Measurements from ENCODE around the gene ARHGEF28. TPM values are rescaled to one million over a fixed set of nuclear protein-coding genes. Genes with fewer than 3 reads are reported as not detected.

ARHGEF28 gene
- total RNA-seq, 1 experiment from 2014 or later = 6.1 TPM

GRCh38 chr5:73912821-73913271 lies 286.9 kb downstream of the ARHGEF28 start:
- ATAC-seq = no peak
- Histone ChIP-seq H3K9me2 (ENCODE audit: insufficient read depth) (no peaks in the 10 kb centered on the region), H3K4me1 (ENCODE audit: control insufficient read depth in 1 of 2, insufficient read depth in 2 of 2, low read length in 2 of 2) (no peaks in the 10 kb centered on the region), H3K27ac (ENCODE audit: low read depth, low read length) (no peak overlapping the region), H3K9ac (ENCODE audit: low read length) (no peak overlapping the region), H4K20me1 (ENCODE audit: insufficient read depth) (no peaks in the 10 kb centered on the region), H2AFZ (ENCODE audit: low read depth, low read length, poor library complexity, severe bottlenecking) (no peak overlapping the region), H3K4me3 (replicated peaks in 1 of 2; ENCODE audit: low read depth in 1 of 2, low read length in 2 of 2) (no peak overlapping the region), H3K9me3 (ENCODE audit: control insufficient read depth in 1 of 2, insufficient read depth in 1 of 2, low read depth in 1 of 2, low read length in 2 of 2) (no peaks in the 10 kb centered on the region), H3K4me2 (ENCODE audit: low read length) (no peak overlapping the region), H3K27me3 (ENCODE audit: insufficient read depth, low read length) (no peaks in the 10 kb centered on the region), H3K79me2 (ENCODE audit: insufficient read depth, low read length) (no peaks in the 10 kb centered on the region), H3K36me3 (ENCODE audit: control insufficient read depth in 1 of 2, insufficient read depth in 2 of 2, low read length in 2 of 2) (no peaks in the 10 kb centered on the region)
- ChIA-PET POLR2A (no interaction called here), RAD21 (ENCODE audit: low non-redundant PET in 1 of 2, low total read pairs in 2 of 2, uncharacterized antibody in 2 of 2, unreplicated experiment in 2 of 2) (no interaction called here), CTCF (no interaction called here)
- TF ChIP-seq CBX3 (IDR thresholded peaks at IDR 0.05; ENCODE audit: low read depth) = no peak
- TF ChIP-seq ZBTB33 (IDR thresholded peaks at IDR 0.05; ENCODE audit: extremely low read depth, insufficient replicate concordance, low read length) = no peak
- no peak for TF ChIP-seq ZNF274 (IDR thresholded peaks at IDR 0.05; ENCODE audit: low read depth, low read length)
- no peak for TF ChIP-seq CEBPB (IDR thresholded peaks at IDR 0.05; ENCODE audit: low read depth)
- no peak for TF ChIP-seq EGR1 (IDR thresholded peaks at IDR 0.05; ENCODE audit: low read depth)
- no peak for TF ChIP-seq SP1 (IDR thresholded peaks at IDR 0.05; ENCODE audit: low read depth)
- TF ChIP-seq EZH2 (IDR thresholded peaks at IDR 0.05) = no peak
- no peak for TF ChIP-seq ELF1 (IDR thresholded peaks at IDR 0.05; ENCODE audit: borderline replicate concordance, low read depth)
- no peak for TF ChIP-seq FOSL1 (IDR thresholded peaks at IDR 0.05; ENCODE audit: low read depth)
- TF ChIP-seq RAD21 (IDR thresholded peaks at IDR 0.05; ENCODE audit: low read depth) = no peak
- TF ChIP-seq, protein P1, sequence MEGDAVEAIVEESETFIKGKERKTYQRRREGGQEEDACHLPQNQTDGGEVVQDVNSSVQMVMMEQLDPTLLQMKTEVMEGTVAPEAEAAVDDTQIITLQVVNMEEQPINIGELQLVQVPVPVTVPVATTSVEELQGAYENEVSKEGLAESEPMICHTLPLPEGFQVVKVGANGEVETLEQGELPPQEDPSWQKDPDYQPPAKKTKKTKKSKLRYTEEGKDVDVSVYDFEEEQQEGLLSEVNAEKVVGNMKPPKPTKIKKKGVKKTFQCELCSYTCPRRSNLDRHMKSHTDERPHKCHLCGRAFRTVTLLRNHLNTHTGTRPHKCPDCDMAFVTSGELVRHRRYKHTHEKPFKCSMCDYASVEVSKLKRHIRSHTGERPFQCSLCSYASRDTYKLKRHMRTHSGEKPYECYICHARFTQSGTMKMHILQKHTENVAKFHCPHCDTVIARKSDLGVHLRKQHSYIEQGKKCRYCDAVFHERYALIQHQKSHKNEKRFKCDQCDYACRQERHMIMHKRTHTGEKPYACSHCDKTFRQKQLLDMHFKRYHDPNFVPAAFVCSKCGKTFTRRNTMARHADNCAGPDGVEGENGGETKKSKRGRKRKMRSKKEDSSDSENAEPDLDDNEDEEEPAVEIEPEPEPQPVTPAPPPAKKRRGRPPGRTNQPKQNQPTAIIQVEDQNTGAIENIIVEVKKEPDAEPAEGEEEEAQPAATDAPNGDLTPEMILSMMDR (IDR thresholded peaks at IDR 0.05 in 2 of 3, conservative IDR thresholded peaks at IDR 0.05 in 1 of 3; ENCODE audit: borderline replicate concordance in 1 of 3, insufficient read depth in 1 of 3, low read depth in 2 of 3, low read length in 2 of 3) = no peak
- TF ChIP-seq, protein P2, sequence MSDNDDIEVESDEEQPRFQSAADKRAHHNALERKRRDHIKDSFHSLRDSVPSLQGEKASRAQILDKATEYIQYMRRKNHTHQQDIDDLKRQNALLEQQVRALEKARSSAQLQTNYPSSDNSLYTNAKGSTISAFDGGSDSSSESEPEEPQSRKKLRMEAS (IDR thresholded peaks at IDR 0.05) = no peak
- no peak for TF ChIP-seq JUND (IDR thresholded peaks at IDR 0.05)
- no peak for DNase-seq (ENCODE audit: low read depth, low spot score)
- BruUV-seq (replicated peaks) = no TSS peak
- intact Hi-C loops (cut with micrococcal nuclease) = no loop called here
